Measurements from ENCODE around the gene CASP10.

DNA sequence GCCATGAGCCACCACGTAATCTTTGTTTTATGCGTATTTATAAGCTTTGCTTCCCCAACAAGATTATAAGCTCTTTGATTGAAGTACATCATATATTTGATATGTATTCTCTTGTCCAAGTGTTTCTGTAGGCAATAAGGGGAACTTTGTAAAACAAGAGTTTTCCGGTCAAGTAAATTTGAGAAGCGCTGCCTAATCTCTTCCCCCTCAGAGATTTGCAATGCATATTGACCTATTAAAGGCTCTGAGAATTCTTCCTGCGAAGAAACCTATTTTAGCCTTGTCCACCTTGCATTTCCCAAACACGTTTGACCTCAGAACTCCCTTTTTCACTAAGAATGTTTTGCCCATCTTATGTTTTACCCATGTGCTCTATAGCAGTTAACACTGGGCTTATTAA, 26.9 kb upstream of the CASP10 start:
- TF ChIP-seq EP300 (IDR thresholded peaks at IDR 0.05) (no peak), POLR2AphosphoS5 (IDR thresholded peaks at IDR 0.05) (no peak)
- TF ChIP-seq, protein P1, sequence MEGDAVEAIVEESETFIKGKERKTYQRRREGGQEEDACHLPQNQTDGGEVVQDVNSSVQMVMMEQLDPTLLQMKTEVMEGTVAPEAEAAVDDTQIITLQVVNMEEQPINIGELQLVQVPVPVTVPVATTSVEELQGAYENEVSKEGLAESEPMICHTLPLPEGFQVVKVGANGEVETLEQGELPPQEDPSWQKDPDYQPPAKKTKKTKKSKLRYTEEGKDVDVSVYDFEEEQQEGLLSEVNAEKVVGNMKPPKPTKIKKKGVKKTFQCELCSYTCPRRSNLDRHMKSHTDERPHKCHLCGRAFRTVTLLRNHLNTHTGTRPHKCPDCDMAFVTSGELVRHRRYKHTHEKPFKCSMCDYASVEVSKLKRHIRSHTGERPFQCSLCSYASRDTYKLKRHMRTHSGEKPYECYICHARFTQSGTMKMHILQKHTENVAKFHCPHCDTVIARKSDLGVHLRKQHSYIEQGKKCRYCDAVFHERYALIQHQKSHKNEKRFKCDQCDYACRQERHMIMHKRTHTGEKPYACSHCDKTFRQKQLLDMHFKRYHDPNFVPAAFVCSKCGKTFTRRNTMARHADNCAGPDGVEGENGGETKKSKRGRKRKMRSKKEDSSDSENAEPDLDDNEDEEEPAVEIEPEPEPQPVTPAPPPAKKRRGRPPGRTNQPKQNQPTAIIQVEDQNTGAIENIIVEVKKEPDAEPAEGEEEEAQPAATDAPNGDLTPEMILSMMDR (IDR thresholded peaks at IDR 0.05), result no peak

All from esophagus muscularis mucosa (tissue), 4 donors.